Stimulated activated CD4-positive, alpha-beta T cell treated with anti-CD3 and anti-CD28 coated beads, TNF-alpha, amount 100 ng/mL, for 24 hours (primary cell): ENCODE results near the gene GULP1.
"Not testable (repeated sequence)": the region's sequence is repeated elsewhere in the genome, so short reads cannot be mapped to it uniquely, and the experiment has no call there.

Source experiments
- DNase-seq, 3 experiments: peaks; one replicate each; pipeline ENCODE4 v3.0.0-alpha.2; 2020; ENCODE audit warnings: low read depth in 3 of 3

The GULP1 gene

DNA sequence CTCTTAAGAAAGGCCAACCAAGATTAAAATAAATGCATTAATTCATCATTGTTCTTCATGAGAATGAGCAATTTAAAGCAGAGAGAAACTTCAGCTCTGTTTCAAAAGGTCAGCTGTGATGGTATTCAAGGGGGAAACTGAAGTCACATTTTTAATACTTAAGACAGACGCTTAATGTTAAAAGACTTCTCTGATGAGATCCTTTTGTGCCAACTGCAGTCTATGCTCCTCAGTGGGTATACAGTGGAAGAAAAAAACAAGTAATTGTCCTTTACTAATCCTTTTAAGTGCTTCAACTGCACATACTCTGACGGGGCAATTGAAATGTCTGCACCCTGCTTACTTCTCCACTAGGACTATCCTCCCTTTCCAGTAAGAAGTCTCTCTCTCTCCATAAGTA lies 309.7 kb downstream of the GULP1 start:
- no peak for DNase-seq

DNA sequence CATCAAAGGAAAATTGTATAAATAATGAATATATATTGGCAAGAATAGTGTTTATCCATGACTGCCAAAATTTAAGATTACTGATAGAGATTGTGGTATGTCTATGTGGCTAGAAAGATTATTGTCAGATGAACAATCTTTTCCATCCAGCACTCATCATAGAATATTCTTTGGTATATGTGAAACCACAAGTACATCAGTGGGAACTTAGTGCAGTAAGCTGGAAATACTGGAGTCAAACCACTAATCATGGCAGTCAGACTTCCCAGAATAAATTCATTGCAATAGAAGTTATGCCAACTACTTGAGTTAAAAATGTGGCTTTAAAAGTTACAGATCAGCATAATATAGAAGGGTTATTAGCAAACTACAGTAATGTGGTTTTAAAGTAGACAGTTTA lies 310.3 kb downstream of the GULP1 start:
- no peak for DNase-seq

DNA sequence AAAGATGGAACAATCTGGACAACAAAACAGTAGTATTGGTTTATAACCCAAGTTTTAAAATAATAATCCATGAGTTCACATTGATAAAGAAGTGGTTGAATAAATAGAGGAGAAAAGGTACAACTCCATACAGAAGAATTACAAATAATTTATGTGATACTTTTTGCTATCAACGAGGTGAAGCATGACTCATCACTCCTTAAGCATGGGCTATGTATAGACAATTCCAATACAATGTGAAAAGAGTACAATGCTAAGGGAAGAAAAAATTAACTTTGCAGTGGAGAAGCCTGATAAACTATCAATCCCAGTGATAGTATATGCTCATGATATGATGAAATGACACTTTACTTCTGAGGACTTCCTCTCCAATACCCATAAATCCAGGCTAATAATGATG lies 312.9 kb downstream of the GULP1 start:
- no peak for DNase-seq

DNA sequence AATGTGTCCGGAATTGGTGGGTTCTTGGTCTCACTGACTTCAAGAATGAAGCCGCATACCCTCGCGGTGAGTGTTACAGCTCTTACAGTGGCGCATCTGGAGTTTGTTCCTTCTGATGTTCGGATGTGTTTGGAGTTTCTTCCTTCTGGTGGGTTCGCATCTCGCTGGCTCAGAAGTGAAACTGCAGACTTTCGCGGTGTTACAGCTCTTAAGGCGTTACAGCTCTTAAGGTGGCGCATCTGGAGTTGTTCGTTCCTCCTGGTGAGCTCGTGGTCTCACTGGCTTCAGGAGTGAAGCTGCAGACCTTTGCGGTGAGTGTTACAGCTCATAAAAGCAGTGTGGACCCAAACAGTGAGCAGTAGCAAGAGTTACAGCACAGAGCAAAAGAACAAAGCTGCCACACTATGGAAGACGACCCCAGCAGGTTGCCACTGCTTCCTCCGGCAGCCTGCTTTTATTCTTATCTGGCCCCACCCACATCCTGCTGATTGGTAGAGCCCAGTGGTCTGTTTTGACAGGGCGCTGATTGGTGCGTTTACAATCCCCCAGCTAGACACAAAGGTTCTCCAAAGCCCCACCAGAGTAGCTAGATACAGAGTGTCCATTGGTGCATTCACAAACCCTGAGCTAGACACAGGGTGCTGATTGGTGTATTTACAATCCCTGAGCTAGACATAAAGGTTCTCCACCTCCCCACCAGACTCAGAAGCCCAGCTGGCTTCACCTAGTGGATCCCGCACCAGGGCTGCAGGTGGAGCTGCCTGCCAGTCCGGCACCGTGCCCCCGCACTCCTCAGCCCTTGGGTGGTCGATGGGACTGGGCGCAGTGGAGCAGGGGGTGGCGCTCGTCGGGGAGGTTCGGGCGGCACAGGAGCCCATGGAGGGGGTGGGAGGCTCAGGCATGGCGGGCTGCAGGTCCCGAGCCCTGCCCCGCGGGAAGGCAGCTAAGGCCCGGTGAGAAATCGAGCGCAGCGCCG lies 314.2 kb downstream of the GULP1 start:
- DNase-seq, result not testable (repeated sequence)

DNA sequence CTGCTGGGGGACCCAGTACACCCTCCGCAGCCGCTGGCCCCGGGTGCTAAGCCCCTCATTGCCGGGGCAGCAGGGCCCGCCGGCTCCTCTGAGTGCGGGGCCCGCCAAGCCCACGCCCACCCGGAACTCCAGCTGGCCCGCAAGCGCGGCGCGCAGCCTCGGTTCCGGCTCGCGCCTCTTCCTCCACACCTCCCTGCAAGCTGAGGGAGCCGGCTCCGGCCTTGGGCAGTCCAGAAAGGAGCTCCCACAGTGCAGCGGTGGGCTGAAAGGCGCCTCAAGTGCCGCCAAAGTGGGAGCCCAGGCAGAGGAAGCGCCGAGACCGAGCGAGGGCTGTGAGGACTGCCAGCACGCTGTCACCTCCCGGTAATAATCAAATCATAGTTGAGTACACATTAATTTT lies 314.9 kb downstream of the GULP1 start:
- DNase-seq, result not testable (repeated sequence)

DNA sequence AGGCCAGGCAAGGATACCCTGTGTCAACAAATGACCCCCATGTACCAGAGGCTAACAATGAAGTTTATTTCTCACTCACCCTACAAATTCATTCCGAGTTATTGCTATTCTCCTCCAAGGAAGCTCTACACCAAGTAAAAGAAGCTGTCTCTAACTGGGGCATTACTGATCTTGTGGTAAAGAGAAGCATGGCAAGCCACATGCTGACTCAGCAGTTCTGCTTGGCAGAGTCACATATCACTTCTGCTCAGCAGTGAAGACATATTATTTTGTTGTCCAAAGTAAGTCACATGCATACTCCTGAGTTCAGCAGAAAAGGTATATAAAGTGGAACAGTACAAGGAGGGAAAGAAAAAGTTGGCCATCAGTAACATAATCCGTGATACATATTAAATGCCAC lies 315.8 kb downstream of the GULP1 start:
- DNase-seq, result no peak

DNA sequence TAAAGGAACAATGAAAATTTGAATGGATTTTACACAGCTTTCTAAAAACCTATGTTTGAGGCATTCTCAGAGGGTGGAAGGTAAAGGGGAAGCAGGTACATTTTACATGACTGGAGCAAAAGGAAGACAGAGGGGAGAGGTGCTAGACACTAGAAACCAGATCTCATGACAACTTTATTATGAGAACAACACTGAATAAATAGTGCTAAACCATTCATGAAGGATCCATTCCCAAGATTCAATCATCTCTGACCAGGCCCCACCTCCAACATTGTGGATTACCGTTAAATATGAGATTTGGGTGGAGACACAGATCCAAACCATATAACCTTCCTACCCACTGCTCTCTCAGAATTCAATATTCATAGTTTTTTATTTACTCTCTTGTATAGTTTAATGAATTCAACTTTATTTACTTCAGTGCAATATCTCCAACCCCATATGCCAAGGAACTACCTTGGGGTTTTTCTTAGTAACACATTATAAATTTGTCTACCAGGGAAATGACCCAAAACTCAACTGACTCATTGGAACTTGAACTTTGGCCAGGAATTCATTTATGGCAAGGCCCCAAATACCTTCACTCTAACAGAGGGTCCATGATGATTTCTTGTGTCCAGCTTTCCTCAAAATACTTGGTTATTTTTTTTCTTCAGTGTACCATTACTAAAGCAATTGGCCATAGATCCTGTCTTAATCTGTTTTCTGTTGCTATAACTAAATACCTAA lies 317.8 kb downstream of the GULP1 start:
- DNase-seq, result no peak

DNA sequence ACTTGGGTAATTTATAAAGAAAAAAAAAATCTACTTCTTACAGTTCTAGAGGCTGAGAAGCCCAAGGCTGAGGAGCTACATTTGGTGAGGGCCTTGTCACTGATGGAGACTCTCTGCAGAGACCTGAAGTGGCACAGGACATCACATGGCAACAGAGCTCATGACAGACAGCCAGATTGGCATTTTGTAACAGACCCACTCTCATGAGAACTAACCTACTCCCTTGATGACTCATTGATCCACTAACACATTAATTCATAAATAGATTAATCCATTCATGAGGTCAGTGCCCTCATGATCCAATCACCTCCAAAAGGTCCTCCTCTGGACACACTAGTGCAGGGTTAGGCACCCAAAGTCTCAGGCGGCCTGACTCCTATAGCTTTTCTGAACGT lies 318.4 kb downstream of the GULP1 start:
- no peak for DNase-seq

DNA sequence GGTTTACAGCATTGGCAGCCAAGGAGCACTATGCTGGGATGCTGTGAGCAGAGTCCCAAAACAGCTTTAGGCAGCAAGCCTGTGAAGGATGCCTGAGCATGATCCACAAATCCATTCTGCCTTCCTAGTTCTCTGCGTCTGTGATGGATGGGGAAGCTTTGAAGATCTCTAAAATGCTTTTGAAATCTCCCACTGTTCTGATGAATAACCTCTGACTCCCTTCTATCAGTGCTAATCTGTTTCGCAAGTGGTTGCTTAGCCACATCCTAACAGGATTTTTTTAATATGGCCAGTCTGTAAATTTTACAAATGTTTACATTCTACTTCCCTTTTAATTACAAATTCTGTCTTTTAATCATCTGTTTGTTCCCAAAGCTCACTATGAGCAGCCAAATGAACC lies 319.2 kb downstream of the GULP1 start:
- DNase-seq, result no peak

DNA sequence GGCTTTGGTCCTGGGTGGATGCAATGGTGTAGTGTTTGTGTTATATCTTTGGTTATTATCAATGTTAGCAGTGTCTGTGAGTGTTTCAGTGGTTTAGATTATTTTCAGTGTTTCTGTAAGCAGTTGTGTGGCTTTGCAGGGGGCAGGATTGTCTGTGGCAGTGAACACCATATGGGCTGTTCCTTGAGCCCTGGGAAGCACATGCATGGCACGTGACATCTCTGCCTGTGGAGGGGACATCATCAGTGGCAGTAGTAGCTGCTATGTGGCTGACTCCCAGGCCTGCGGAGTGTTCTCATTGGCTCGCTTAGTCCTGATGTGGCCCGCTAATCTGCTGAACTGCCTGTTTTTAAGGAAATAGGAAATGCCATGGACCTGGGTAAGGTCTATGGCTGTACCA lies 327.5 kb downstream of the GULP1 start:
- DNase-seq, result no peak

DNA sequence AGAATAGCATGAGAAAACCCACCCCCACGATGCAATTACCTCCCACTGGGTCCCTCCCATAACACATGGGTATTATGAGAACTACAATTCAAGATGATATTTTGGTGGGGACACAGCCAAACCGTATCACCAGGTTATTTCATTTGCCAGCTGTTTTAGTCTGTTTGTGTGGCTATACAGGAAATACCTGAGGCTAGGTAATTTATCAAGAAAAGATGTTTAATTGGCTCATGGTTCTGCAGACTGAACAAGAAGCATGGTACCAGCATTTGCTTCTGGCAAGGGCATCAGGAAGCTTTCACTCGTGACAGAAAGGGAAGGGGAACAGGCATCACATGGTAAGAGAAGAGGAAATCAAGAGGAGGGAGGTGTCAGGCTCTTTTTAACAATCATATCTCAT lies 329.2 kb downstream of the GULP1 start:
- no peak for DNase-seq

DNA sequence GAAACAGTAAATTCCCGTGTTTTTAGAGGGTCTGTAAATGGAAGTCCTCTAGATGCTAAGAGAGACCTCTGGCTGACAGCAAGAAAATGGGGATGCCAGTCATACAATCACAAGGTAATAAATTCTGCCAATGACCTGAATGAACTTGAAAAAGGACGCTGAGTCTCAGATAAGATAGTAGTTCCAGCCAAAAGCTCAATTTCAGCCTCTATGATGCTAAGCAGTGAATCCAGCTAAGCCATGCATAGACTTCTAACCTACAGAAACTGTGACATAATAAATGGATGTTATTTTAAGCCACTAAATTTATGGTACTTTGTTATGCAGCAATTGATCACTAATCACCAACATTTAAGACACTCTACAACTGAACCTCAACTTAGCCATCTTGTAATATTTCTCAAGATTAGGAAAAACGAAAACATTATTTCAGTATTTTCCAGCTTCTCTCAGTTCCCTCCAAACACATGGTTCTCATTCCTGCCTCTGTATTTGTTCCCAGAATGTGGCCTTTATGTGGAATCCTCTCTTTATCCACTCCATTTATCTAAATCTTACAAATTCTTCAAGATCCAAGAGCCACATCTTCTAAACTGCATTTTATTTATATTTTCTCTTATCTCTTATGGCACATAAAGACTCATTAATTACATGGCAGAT lies 331.1 kb downstream of the GULP1 start:
- DNase-seq, result no peak

DNA sequence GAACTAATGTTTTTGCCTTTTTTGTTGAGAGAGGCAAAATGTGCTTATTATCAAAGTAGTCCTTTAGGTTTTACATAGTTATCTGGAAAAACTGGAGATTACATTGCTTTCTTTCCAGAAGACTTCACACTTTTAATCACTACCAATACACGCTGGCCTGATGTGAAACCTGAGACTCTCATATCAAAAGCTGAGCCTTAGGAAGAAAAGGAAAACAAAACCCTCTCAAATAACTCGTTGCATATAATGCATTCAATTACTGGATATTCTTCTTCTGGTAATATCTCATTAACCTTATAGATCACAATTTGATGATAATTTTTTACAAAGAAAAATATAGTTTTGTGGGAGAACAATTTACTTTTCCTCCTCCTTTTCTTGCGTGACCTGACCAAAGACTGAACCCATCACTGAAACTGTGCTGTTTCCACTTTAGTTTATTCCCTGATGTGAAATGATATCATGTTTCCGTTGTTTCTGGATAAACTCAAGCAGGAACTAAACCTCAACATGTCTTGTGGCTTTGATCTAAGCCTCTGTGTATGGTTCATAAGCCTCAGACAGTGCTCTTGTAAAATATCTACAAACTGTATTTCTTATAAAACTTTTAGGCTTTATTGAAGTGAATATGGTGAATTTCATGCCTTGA lies 332.4 kb downstream of the GULP1 start:
- no peak for DNase-seq

DNA sequence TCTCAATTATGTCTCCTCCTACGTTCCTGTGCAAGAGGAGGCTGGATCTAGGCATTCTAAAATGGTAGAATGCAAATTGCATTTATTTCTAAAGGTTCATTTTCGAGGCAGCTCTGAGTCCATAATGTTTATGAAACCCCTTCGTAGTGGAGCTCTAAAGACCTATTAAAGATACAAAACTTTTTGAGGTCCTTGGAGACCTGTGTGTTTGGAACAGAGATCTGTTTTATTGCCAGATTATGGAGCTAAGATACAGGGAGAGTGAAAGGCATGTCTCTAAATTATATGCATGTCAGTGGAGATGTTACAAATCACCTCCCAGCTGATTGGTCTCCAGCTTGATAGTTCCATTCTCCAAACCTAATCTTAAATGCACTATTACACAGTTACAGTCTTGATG lies 335.8 kb downstream of the GULP1 start:
- no peak for DNase-seq

DNA sequence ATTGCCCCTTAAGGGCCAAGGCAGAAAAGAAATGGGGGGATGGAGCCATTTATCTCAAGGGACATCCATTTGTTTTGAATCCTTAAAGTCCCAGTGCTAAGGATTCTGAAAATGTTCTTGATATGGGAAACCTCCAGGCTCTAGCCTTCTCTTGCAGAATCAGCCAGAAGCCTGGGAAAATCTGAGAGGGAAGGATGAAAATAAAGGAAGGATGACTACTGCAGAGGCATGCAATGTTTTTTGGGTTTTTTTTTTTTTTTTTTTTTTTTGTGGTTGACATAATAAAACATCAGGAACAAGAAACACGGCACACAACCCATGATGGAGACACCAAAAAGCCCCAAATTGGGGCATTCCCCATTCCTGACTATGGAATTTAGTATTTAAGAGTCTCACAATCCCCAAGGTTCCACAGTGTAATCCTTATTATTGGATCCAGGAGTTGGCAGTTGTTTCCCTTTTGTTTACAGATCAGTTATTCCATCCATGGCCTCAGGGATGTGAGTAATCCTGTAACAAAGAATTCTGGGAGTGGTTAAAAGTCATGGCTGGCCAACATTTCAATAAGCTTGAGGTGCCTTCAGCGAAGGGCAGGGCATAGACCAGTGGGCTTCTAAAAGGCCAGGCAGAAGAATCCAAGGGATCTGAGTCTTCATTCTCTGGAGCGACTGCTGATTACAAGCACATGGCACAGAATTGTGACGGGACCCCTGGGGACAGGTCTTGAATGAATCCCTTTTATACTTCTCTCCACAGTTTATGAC lies 337.5 kb downstream of the GULP1 start:
- no peak for DNase-seq

DNA sequence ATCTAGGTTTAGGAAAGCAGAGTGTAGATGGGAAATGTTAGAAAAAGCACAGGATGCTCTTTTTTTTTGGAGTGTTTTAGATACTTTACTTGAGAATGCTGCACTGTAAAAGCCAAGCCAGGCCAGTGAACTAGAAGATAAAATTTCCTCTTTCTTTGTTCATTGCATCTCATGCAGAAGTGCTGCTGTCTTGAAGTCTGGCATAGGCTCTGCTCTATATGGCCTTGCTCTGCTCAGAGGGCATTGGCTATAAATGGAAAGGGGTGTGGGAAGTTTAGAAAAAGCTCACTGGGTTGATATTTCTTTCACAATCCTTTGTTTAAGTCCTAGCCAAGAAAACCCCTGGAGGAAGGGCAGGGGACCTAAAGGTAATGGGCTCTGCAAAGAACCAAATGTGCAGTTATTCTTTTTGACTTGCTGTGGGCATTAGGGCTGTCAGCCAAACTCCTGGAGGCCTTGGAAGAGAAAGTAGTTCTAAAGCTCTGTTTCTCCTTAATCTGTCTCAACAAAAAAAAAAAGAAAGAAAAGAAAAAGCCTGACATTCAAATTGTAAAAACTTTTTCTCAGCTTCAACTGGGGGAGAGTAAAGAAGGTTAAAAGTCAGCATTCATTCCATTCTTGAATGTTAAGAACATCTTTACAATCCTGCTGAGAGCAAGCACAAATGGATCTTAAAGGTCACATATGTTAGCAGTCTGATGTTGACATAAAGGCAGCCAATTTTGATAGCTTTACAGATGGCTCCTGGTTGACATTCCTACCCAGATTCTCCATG lies 338.3 kb downstream of the GULP1 start:
- DNase-seq, result no peak

DNA sequence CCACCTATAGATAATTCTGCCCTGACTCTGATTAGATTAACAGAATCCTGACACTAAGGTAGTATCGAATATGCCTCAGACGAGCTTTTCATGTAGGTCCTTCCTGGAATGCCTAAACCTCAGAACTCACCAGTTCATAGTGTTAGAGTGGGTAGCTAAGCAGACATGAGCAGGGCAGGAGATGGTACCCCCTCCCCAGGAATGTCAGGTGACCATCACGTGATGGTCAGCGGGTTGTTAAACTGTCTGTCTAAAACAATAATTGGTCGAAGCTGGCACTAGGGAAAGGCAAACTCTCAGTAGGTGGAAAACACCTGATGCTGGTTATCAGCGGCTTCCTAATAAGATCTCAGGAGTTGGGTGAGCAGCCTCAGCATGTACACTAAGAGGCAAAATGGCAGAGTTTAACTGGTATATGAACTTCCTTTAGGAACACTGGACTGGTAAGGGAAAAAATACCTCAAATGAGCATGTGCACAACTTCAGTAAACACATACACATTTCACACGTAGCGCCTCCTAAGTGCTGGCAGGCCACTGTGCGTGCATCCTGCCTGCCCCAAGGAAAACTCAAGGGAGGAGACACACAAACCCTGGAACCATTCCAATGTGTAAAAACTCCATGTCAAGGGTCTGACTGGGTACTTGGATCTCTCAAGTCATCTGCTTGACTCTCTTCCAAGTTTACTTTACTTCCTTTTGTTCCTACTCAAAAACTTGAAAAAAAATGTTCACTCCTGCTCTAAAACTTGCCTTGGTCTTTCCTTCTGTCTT lies 339.5 kb downstream of the GULP1 start:
- DNase-seq, result no peak

DNA sequence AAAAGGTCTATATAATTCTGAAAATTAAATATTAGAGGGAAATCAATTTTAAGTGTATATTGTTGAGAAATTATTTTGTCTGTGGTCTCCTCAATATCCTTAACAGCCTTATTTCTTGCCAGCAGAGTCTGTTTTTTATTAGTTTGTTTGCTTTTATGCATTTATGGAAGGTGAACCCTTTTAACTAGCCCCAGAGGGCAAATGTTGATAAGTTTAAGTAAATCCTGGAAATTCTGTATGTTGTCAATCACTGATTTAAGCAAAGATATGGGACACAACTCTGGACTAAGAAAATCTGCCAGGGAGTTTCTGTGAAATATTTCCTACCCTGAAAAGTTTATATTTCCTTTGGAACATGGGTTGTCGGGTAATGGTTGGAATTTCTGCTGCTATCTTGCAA lies 343.0 kb downstream of the GULP1 start:
- DNase-seq, result no peak
